GM19452 (cell line): ENCODE results near the gene ZAP70.
A peak's percentile ranks its signal among the peaks of the same experiment; 100 is the strongest.
"Not testable (repeated sequence)": the region's sequence is repeated elsewhere in the genome, so short reads cannot be mapped to it uniquely, and the experiment has no call there.

Source experiments
- ATAC-seq: cut with Tn5 transposase; IDR thresholded peaks from one replicate; pipeline ENCODE4 v1.9.1; 2021; ENCODE audit not compliant: unreplicated experiment

ZAP70 gene

DNA sequence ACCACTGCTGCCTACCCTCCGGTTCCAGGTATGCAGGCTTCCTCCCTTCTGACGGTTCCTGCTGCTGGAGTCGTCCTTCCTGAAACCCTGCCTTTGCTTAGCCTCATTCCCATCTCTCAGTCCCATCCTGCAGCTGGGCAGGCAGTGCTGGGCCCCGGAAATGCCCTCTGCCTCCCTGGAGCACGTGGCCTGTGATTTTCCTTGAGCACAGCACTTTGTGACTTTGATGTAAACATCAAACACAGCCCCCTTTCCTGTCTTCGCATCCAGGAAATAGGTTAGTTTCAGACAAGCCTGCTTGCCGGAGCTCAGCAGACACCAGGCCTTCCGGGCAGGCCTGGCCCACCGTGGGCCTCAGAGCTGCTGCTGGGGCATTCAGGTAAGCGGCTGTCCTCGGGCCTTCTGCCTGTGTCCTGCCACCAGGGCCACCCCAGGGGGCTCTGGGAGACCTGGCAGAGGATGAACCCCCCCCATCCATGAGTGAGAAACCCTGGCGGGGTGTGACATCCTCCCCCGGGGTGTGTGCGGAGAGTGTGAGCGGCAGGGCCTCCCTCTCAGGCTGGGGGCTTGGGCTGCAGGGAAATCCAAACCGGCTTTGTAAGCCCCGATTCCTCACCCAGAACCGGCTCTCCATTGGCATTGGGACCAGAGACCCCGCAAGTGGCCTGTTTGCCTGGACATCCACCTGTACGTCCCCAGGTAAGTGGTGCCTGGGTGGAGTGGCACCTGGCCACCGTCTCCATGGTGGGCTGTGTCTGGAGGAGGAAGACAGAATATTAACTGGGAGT is at the start of gene ZAP70:
ZAP70 (plus strand) TSS at position 281 of the 788 bp plus-strand sequence. CDS start 10,461 bp downstream, outside the sequence.
- ATAC-seq, result no peak

DNA sequence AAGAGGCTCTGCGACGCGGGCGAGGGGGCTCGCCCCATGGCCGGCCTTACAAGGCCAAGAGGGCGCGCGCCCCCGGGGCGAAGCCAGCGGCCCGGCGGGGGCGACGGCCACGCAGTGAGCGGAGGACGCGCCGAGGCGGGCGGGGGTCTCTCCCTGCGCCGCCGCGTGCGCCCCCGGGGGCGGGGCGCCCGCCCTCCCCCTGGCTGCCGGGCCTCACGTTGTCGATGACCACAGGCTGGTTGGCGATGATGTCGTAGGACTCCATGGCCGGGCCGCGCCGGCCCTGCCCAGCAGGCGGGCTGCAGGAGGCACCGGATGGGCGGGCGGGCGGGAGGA is 49.8 kb upstream of the ZAP70 start:
- ATAC-seq, result no peak

DNA sequence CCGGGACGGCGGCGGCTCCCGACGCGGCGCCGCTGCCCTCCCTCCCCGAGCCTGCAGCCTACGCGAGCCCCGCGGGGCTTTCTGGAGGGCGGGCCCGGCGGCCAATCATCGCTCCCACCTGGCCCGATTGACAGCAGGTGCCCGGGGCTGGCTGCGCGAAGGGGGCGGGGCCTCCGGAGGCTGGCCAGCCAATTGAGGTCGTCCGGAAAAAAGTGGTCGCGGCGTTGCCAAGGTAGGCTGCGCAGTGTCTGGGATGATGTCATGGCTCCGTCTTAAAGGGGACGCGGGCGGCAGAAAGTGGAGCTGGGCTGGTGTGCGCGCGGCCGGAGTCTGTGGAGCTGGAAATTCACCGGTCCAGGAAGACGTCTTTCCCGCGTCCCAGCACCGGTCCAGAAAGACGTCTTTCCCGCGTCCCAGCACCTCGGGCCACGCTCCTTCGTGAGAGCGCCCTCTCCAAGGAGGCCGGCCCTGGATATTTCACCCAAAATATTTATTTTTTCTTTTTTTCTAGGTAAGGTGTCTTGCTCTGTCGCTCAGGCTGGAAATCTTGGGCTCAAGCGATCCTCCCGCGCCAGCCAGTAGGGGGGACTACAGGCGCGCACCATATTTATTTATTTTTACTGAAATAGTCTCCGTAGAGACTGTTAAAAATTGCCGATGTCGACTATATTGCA is 49.3 kb upstream of the ZAP70 start, which contains the start of gene ACTR1B:
ACTR1B (minus strand) TSS at position 83 of the 674 bp plus-strand sequence. CDS start 154 bp downstream, outside the sequence.
- peak; percentile 82 for ATAC-seq

DNA sequence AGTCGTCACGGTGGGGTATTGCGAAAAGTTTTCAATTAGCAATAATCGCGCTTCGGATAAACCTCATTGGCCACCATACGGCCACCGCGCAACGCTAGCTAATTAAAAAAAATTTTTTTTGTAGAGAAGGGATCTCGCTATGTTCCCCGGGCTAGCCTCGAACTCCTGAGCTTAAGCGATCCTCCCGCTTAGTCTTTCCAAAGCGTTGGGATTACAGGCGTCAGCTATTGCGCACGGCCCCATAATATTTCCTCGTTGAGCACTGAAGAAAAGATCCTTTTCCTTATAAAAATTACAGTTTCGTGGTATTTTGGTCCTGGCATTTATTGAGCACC is 48.8 kb upstream of the ZAP70 start:
- ATAC-seq, result no peak

DNA sequence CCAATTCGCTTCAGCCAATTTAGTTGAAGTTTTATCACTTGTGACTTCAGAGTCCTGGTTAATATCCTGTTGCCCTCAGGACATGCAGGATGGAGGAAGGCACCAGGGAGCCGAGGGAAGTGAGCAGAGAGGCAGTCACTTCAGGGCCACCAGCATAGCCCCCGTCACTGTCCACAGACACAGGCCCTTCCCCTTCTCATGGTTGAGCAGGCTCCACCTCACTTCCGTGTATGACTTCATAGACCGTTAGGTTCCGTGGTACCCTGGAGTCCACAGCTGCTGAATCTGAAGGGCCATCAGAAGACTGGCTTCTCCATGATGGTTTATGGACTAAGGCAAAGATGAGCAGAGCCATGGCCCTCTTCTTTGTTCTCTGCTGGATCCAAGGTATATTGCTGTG is 43.9 kb upstream of the ZAP70 start, which contains the start of gene C2orf92:
C2orf92 (plus strand) TSS at position 266 of the 400 bp plus-strand sequence; CDS start at position 342, 76 bp downstream.
- no peak for ATAC-seq

DNA sequence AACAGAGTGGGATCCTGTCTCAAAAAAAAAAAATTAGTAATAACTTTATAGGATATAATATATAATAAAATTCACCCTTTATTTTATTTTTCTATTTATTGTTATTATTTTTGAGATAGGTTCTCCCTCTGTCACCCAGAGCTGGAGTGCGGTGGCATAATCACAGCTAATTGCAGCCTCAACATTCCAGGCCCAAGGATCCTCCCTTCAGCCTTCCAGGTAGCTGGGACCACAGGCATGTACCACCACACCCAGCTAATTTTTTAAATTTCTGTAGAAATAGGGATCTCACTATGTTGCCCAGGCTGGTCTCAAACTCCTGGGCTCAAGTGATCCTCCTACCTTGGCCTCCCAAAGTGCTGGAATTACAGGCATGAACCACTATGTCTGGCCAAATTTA is 42.9 kb upstream of the ZAP70 start:
- ATAC-seq, result no peak

DNA sequence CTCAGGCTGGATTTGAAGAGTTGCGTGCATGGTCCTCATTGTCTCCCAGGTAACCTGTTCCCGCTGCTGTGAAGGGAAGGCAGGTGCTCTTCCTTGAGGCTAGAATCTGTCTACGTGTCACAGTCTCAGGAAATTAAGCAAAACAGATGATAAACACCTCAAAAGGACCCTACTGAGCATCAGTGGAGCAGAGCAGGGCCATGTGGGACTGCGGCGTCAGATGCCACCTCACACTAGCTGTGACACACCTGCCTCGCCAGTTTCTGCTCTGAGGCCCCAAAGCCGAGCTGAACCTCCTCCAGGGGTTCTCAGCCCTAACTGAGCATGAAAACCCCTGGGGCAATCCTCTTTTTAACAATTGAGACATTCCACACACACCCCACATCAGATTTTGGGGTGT is 41.9 kb upstream of the ZAP70 start:
- ATAC-seq, result no peak

DNA sequence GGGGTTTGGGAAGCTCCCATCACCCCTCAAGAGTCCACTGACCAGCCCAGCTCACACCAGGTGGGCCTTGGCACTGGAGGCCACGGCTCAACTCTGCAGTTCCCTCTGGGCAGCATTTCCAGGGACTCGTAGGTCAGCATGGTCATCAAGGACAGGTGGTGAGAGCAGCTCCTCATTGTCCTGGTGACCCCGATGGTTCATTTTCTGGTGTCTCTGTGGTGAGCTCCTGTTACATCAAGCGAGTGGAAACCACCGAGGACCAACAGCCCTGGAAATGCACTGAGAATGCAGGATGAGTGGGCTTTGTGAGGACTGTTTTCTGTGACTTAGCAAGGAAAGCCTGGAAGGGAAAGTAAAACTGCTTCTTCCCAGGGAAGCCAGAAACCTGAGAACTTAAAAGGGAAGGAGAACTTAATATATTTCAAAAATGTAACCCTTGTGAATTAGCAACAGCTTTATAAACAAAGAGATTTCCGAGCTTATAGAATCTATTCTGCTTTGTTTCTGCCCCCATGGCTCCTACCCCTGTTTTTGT is 40.7 kb upstream of the ZAP70 start:
- ATAC-seq, result not testable (repeated sequence)

DNA sequence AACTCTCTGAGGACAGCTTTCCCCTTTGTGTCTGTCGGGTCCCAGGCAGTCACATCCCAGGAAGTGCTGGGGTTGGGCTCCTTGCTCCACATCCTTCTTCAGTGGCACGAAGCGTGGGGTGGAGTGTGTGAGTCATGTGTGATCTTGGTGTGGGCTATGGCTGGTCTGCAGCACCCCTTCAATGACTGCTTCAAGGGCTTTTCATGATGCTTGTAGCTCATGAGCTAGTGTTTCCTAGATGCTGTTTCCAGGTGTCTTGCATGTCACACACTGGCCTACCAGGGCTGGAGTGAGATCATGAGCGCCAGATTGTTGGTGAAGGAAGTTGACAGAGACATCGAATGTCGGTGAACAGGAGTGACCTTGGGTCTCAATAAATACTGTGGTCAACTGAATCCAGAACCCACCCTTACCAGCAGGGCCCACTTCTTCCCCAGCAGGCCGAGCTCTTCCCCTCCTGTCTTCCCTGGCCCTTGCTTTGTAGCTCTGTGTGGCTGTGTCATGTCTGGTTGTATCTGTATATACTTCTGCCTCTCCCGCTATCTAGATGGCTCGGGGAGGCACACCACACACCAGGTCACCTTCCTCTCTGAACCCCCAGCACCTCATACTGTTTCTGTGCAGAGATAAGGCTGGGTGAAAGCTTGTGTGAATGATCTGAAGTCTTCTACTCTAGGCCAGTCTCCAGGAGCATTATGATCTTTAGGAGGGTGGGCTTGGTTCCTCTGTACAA is 40.0 kb upstream of the ZAP70 start:
- no peak for ATAC-seq

DNA sequence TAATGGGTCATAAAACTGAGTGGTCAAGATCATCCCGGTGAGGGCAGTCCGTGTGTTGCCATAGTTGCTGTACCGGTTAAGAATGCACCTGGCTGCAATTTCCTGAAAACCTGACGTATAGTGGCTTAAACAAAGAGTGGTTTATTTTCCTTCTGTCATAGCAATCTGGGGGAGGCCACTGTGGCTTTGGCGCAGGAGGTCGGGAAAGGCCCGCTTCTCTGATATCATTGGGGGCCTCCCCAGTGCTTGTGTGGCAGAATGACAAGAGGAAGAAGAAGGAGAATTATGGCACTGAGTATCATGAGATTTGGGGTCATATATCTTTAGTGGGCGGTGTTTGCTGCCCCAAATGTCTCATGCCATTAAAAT is 39.5 kb upstream of the ZAP70 start:
- no peak for ATAC-seq

DNA sequence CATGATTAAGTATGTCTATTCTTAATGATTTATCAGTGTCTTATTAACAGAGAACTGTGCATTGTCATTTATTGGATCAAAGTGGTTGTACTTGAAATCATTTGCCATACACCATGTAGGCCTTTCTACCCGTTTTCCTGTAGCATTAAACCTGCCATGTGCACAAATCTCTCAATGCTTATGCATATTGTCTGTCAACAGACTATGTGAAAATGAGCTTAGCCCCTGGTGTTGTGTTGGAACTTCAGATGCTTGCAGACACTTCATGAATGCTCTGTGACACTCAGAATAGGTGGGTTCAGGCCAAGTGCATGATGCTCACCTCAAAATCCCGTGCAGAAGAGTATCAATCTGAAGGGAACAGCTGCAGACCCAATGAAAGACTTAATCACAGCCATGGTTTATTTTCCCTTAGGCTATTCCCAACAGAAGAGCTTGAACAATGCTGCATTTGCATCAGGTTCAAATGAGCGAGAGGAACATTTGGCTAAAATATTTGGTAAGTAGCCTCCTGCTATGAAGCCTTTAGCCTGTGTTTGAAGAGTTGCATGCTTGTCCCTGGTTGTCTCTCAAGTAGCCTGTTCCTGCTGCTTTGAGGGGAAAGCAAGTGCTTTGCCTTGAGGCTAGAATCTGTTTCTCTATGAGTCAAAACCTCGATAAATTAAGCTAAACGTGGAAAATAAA is 37.8 kb upstream of the ZAP70 start:
- ATAC-seq, result no peak

DNA sequence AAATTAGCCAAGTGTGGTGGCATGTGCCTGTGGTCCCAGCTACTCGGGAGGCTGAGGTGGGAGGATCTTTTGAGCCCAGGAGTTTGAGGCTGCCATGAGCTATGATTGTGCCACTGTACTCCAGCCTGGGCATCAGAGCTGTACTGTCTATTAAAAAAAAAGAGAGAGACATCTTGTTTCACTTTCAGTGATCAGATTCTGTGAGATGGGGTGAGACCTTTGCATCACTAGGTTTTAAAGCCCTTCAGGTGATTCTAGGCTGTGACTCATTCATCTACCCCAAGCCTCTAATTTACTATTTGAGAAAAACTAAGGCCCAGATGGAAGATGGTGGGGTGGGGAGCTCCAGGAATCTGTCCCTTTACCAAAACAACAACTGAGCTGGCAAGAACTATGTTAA is 36.8 kb upstream of the ZAP70 start:
- ATAC-seq, result no peak

DNA sequence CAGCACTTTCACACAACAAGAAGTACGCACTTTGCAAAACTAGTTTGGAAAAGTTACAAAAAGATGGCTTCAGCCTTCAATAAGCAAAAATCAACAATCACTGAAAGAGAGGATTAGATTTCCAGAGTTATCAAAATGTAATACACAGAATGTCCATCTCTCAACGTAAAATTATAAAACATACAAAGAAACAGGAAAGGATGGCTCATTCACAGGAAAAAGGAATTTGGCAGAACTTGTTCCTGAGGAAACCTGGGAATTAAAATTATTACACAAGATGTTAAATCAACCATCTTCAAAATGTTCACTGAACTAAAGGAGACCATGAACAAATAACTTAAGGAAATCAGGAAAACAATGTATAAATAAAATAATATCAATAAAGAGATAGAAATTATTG is 35.9 kb upstream of the ZAP70 start:
- ATAC-seq, result no peak

DNA sequence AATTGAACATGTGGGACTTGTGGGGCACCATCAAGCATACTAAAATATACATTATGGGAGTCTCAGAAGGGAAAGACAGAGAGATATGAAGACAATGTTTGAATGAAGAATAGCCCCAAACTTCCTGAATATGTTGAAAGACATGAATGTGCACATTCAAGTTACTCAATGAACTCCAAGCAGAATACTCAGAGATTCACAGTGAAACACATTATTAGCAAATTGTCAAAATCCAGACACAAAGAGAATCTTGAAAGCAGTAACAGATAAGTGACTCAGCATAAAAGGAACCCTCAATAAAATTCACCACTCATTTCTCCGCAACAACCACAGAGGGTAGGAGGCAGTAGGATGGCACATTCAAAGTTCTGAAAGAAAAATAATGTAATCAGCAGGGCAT is 35.1 kb upstream of the ZAP70 start:
- ATAC-seq, result no peak

DNA sequence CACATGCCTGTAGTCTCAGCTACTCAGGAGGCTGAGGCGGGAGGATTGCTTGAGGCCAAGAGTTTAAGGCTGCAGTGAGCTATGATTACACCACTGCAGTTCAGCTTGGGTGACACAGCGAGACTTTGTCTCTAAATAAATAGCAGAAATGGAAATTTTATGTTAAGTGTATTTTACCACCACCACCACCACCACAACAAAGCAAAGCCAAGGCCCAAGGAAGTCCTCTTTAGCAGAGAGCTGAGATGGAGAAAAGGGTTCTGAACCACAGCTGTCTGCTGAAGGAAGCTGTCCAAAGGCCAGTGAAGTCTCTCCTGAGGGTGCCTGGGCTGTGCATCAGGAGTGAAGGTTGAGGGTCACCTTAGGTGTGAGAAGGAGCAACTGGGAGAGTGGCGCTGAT is 26.1 kb upstream of the ZAP70 start:
- not testable (repeated sequence) for ATAC-seq

DNA sequence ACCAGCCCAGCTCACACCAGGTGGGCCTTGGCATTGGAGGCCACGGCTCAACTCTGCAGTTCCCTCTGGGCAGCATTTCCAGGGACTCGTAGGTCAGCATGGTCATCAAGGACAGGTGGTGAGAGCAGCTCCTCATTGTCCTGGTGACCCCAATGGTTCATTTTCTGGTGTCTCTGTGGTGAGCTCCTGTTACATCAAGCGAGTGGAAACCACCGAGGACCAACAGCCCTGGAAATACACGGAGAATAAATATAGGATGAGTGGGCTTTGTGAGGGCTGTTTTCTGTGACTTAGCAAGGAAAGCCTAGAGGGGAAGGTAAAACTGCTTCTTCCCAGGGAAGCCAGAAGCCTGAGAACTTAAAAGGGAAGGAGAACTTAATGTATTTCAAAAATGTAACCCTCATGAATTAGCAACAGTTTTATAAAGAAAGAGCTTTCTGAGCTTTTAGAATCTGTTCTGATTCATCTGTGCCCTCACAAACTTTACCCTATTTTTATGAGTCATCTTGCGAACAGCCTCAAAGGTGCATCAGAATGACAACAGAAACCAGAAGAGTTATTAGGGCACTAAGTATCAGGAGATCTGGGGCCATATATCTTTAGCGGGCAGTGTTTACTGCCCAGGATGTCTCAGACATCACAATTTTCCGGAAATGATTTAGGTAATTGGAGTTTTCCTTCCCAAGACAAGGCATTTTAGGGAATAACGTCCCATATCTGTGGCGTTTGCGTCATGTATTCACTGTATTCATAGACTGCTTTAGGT is 25.1 kb upstream of the ZAP70 start:
- no peak for ATAC-seq

DNA sequence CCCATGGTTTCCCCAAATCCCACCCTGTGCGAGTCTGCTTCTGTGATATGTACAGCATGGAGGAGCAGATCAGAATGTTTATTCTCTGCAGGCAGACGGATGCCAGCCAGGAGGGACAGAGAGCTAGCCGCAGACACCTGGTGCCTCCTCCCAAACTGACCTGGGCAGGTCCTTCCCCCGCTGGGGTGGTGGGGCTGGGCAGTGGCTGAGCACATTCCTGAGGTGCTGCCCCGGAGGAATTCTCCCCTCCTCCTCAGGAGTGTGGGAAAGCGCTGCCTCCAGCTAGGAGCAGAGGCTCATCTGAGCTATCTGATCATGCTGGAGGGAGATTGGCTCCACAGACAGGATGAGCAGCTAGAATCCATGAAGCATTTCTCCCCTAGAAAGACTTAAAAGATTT is 22.2 kb upstream of the ZAP70 start:
- ATAC-seq, result no peak

DNA sequence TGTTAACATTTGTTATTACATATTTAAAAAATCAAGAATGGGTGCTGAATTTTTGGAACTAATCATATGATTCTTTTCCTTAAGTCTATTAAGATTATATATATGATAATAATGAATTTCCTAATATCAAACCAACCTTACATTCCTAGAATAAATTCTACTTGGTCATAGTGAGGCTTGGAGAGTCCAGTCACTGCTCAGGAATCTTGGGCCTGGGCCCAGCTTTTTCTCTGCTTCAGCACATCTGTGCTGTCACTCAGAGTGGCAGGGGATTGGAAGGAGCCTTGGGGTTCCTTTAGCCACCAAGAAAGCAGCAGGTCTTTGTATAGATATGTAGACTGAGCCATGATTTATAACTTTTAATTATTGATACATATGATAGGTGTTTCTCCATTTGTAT is 19.9 kb upstream of the ZAP70 start:
- no peak for ATAC-seq

DNA sequence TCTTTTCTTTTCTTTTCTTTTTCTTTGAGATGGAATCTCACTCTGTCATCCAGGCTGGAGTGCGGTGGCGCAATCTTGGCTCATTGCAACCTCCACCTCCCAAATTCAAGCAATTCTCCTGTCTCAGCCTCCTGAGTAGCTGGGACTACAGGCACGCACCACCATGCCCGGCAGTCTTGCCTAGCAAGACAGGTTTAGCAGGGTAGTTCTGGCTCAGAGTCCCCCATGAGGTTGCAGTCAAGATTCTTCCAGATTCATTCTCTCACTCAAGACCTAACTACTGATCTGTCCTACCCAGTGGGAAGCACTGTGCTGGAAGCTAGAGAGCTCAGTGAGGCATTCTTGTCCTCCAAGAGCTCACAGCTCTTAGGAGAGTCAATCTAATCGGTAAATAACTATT is 17.6 kb upstream of the ZAP70 start:
- no peak for ATAC-seq
